Lower leg skin (tissue), 3 donors: ENCODE results near the gene ZNF595.

Experiments used
- POLR2A ChIP-seq, 2 donors: fragments of 450-650 bp; IDR thresholded peaks; one replicate each; pipeline ENCODE4 v1.6.1; 2016 to 2017; ENCODE audit warnings: antibody characterized with exemption in 2 of 2, mild to moderate bottlenecking in 1 of 2, moderate library complexity in 1 of 2
- TF ChIP-seq, protein P1 (sequence below), 3 donors: fragments of 450-650 bp; IDR thresholded peaks; one replicate each; pipeline ENCODE4 v1.5.1; 2016; ENCODE audit warnings: antibody characterized with exemption in 3 of 3, mild to moderate bottlenecking in 3 of 3, moderate library complexity in 2 of 3

GRCh38 chr4:99863-100262, 46.7 kb downstream of the ZNF595 start:
- TF ChIP-seq, protein P1, sequence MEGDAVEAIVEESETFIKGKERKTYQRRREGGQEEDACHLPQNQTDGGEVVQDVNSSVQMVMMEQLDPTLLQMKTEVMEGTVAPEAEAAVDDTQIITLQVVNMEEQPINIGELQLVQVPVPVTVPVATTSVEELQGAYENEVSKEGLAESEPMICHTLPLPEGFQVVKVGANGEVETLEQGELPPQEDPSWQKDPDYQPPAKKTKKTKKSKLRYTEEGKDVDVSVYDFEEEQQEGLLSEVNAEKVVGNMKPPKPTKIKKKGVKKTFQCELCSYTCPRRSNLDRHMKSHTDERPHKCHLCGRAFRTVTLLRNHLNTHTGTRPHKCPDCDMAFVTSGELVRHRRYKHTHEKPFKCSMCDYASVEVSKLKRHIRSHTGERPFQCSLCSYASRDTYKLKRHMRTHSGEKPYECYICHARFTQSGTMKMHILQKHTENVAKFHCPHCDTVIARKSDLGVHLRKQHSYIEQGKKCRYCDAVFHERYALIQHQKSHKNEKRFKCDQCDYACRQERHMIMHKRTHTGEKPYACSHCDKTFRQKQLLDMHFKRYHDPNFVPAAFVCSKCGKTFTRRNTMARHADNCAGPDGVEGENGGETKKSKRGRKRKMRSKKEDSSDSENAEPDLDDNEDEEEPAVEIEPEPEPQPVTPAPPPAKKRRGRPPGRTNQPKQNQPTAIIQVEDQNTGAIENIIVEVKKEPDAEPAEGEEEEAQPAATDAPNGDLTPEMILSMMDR (IDR thresholded peaks at IDR 0.05): no peak
- TF ChIP-seq POLR2A (IDR thresholded peaks at IDR 0.05): no peak
